Ecto neural progenitor cell (in vitro differentiated cells): ENCODE results near the gene AP2S1.
"Not testable (repeated sequence)": the region's sequence is repeated elsewhere in the genome, so short reads cannot be mapped to it uniquely, and the experiment has no call there.

Experiments used
- DNase-seq: peaks from one replicate; pipeline ENCODE4 v3.0.0-alpha.2; 2018; ENCODE audit warnings: low spot score

The AP2S1 gene

DNA sequence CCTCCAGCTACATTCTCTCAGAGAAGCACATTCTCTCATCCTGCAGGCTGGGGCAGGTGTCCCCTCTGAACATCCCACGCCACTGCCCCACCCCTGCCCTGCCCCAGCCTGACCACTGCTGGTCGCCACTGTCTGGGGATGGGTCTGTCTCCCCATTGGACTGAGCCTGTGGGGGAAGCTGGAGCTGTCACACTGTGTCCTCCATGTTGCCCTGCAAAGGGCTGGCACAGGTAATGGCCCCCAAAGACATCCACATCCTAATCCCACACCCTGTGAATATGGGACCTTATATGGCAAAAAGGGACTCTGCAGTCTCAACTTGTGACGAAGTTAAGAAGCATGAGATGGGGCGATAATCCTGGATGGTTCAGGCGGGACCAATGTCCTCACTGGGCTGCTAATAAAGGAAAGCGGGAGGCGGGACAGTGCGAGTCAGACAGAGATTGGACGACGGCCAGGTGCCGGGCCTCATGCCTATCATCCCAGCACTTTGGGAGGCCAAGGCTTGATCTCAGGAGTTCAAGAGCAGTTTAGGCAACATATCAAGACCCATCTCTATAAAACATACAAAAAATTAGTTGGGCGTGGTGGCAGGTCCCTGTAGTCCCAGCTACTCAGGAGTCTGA lies 9.1 kb downstream of the AP2S1 start:
- DNase-seq = no peak

DNA sequence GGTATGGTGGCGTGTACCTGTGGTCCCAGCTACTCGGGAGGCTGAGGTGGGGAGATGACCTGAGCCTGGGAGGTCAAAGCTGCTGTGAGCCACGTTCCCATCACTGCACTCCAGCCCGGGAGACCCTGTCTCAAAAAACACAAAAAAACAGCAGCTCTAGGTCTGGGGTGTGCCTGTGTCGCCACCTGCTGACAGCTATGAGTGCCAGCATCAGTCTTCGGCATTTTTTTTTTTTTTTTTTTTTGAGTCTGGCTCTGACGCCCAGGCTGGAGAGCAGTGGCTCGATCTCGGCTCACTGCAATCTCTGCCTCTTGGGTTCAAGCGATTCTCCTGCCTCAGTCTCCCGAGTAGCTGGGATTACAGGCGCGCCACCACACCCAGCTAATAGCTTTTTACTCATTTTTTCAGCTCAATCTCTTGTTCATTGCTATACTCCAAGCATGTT lies 10.1 kb downstream of the AP2S1 start:
- DNase-seq = peak; percentile 77

DNA sequence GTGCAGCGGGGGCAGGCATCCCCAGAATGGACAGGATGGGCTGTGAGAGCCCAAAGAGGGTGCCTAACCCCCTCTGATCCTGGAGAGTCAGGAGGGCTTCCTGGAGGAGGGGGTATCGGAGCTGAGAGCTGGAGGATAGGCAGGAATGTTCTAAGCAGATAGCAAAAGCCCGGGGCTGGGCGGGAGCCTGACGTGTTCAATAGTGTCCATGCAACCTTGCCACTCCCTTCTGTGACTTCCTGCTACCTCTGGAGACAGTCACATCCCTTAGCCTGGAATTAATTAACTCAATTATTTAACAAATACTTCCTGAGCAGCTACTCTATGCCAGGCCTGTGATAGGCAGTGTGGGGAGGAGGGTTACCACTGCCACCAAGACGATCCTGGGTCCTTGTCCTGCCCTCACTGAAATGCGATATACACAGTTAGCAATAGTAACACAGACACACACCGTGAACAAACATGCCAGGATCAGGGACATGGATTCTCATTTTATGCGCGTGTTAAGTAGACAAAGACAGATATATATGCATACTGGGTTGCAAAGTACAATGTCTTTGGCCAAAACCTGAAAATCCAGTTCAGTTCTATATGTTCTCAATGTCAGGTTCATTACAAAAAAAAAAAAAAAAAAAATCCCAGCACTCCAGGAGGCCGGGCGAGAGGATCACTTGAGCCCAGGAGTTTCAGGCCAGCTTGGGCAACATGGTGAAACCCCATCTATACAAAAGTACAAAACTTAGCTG lies 10.7 kb downstream of the AP2S1 start:
- no peak for DNase-seq

DNA sequence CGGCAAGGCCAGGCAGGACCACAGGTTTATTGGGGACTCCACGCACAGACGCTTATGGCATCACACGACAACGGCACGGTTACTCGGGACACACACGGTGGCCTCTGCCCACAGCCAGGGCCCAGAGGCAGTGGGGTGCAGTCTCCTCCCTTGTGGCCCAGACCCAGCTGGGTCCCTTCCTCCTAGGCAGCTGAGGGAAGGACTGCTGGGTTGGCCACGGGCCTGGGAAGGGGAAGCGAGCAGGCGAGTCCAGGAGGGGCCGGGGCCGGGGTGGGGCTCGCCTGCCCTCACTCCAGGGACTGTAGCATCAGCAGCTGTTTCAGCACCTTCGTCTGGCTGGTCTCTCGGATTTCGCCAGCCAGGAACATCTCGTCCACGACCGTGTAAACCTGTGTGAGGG lies 12.5 kb downstream of the AP2S1 start:
- DNase-seq = no peak

DNA sequence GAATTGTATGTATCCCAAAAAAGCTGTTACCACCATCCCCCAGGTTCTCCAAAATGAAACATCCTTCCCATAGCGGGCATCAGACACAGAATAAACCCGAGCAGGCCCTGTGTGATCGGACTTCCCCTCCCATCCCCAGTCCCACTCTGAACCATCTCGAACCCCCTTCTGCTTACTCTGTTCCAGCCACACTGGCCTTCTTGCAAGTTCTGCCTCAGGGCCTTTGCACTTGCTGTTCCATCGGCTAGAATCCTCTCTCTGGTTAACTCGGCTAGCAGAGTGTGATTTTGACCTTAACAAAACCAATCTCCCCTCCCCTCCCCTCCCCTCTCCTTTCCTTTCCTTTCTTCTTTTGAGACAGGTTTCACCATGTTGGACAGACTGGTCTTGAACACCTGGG lies 15.7 kb downstream of the AP2S1 start:
- DNase-seq = no peak

DNA sequence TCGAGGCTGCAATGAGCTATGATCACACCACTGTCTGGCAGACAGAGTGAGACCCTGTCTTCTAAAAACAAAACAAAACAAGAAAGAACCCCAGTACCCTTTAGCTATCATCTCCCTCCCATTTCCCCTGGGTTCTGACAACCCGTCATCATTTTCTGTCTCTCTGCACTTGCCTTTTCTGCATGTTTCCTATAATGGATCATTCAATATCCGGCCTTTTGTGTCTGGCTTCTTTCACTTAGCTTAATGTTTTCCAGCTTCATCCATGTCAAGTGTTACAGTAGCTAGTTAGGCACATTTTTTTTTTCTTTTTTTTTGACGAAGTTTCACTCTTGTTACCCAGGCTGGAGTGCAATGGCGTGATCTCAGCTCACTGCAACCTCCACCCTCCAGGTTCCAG lies 16.5 kb downstream of the AP2S1 start:
- DNase-seq = no peak

DNA sequence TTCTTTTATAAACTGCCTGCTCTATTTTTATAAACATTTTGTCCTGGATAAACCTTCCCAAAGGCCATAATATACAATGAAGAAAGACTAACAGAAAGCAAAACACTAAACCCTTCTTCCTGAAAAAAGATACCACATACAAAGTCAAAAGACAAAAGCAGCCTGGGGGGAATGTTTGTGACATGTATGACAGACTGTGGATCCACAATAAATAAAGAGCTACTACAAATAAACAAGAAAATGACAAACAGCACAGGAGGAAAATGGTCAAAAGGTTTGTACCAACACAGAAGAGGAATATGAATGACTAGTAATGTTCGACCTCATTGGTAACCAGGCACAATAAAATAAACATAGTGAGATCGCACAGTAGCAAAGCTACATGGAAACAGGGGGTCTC lies 19.8 kb downstream of the AP2S1 start:
- no peak for DNase-seq

DNA sequence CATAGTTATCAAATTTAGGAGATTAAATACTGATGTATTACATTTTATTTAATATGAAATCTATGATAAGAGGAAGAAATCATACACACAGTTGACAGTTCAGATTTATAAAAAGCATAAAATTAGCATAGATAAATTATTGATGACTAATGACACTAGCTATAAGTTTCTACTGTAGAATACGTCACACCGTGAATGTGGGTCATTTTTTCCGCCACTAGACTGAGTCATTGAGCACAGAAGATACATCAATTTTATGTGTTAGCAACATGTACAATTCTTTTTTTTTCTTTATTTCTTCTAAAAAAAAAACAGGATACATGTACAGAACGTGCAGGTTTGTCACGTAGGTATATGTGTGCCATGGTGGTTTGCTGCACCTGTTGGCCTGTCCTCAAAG lies 22.2 kb downstream of the AP2S1 start:
- no peak for DNase-seq

DNA sequence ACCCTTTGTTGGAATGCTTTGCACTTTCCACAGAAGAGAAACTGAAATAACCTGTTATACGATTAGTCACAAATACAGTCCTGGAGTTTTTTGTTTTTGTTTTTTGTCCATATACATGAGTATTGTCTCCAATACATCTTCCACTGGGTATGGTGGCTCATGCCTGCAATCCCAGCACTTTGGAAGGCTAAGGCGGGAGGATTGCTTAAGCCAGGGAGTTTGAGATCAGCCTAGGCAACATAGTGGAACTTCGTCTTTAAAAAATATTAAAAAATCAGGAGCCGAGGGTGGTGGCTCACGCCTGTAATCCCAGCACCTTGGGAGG lies 25.0 kb downstream of the AP2S1 start:
- no peak for DNase-seq

DNA sequence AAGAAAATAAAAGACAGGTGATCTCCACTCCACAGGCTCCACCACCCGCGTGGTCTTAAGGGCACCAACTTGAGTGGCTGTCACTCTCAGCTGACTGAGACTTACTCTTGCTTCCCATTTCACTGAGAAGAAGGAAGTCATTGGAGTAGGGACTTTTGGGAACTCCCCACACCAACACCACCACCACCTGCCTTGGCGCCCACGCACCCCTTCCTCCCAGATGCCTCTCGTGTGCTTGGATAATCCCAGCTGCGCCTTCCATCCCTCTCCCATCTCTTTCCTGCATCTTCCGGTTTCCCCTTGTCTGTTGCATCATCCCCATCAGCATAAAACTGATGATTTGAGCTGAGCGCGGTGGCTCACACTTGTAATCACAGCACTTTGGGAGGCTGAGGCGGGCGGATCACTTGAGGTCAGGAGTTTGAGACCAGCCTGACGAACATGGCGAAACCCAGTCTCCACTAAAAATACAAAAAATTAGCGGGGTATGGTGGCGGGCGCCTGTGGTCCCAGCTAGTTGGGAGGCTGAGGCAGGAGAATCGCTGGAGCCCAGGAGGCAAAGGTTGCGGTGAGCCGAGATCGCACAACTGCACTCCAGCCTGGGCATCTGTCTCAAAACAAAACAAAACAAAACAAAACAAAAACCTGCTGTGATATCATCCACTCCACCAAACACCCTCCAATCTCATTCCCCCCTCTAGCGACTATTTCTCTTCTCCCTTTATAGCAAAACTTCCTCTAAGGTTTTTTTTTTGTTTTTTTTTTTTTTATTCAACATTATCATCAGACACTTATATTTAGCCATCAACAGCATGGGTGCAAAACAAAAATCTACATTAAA lies 25.5 kb downstream of the AP2S1 start:
- DNase-seq = no peak

DNA sequence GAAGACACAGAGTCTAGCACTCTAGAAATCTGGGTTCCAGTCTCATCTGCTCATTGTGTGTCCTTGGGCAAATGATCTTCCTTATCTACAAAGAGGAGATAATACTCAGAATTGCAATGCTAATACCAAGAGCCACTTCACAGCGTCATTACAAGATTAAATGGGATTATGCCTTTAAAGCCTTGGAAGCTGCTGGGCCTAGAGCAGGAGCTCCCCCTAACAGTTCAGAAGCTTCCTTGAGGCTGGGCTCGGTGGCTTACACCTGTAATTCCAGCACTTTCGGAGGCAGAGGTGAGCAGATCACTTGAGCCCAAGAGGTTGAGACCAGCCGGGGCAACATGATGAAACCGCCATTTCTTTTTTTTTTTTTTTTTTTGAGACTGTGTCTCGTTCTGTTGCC lies 27.6 kb downstream of the AP2S1 start:
- DNase-seq = no peak

DNA sequence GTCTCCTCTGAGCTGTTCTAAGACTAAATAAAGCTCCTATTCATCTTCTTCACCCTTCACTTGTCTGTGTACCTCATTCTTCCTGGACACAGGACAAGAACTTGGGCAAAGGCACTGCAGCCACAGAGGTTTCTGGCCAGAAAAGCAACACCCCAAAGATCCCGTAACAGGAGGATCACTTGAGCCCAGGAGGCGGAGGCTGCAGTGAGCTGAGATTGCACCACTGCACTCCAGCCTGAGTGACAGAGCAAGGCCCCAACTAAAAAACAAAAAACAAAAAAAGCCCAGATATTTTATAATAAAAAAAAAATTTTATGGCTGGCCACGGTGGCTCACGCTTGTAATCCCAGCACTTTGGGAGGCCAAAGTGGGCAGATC lies 28.2 kb downstream of the AP2S1 start:
- DNase-seq = not testable (repeated sequence)

DNA sequence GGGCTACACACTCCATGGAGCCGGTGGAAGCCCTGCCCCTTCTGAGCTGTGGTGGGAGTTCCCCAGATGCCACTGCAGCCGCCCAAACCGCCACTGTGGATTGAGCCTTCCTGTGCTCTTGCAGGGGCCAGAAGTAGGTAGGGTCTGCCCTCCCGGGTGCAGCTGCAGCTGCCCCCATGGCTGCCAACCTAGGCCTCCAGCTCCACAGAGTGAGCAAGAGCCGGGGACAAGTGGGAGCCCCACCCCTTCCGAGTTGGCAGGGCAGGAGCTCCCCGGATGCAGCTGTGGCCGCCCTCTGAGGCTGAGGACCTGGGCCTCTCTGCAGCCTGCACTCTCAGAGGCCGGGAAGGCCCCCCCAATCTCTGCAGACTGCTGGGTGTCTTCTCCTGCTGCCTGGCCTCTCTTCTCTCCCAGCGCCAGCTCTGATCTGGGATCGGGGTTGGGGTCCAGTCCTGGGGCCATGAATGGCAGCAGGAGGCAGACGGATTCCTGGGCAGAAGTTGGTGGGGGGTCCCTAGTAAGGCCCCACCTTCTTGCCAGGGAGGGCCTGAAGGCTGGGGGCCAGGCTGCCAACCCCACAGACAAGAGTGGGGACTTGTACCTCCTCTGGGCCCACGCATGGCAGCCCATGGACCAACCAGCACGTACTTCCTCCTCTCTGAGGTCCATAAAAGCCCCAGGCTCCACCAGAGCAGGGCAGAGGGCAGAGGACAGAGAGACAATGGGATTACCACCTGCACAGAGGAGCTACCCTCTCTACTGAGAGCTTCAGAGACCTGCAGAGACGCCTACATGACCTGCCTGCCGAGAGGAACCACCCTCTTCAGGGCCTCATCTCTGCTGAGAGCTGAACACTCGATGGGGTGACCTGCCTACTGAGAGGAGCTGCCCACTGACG lies 28.9 kb downstream of the AP2S1 start:
- no peak for DNase-seq

DNA sequence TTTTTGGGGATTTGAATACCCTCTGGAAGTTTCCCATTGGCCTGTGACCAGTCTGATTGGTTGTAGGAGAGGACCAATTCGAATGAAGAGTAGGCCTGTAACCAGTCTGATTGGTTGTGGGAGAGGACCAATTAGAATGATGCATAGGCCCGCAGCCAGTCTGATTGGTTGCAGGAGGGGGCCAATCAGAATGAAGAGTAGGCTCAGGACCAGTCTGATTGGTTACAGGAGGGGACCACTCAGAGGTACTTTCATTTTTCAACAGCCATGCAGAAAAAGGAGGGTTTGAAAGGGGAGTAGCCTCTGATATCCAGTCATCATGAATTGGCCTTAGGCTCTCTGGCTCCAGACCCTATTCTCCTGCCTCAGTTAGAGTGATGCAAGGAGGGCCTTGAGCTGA lies 31.8 kb downstream of the AP2S1 start:
- DNase-seq = no peak

DNA sequence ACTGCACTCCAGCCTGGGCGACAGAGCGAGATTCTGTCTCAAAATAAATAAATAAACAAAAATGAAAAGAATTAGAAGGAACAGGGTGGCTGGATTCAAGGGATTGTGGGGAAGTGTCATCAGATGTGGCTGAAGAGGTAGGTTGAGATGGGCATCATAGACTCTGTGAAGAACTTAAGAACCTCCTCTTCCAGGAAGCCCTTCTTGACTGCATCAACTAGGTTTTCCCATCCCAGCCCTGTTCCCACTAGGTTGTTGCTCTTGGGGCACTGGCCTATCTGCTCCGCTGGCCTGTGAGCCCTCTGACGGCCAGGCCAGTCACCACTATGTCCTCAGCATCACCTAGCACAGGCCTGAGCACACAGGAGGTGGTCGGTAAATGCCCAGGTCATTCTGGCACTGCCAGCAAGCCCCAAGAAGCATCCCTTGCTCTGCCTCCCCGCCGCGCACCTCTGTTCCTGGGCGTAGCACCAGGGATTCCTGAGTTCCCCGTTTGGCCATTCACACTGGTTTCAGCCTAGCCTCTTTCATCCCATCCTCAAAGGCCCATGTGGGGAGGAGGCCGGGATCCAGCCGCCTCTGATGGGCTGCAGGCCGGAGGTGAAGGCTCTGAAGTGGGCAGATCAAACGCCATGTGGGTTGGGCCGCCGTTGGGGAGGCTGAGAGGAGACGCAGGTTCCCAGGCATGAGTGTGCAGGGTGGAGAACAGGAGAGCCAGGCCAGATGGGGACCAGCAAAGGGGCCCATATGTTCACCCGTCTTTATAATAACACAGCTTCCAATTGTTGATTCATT lies 34.6 kb downstream of the AP2S1 start:
- no peak for DNase-seq

DNA sequence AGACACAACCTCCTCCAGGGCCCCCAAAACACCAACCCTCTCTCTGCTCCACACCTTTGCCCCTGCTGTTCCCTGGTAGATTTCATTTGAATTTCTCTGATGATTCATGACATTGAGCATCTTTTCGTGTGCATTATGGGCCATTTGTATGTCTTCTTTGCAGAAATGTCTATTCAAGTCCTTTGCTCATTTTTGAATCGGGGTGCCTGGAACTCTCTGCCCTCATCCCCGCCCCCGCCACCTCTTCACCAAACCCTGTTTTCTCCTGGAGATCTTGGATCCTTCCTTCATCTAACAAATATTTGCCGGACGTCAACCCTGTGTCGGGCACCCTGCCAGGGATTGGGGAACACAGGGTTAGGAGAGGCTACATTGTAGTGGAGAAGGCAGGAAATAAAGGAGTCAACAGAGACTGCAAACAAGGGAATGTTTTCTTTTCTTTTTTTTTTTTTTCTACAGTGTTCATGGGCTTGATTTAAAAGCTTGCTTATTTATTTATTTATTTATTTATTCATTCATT lies 36.7 kb downstream of the AP2S1 start:
- DNase-seq = no peak

DNA sequence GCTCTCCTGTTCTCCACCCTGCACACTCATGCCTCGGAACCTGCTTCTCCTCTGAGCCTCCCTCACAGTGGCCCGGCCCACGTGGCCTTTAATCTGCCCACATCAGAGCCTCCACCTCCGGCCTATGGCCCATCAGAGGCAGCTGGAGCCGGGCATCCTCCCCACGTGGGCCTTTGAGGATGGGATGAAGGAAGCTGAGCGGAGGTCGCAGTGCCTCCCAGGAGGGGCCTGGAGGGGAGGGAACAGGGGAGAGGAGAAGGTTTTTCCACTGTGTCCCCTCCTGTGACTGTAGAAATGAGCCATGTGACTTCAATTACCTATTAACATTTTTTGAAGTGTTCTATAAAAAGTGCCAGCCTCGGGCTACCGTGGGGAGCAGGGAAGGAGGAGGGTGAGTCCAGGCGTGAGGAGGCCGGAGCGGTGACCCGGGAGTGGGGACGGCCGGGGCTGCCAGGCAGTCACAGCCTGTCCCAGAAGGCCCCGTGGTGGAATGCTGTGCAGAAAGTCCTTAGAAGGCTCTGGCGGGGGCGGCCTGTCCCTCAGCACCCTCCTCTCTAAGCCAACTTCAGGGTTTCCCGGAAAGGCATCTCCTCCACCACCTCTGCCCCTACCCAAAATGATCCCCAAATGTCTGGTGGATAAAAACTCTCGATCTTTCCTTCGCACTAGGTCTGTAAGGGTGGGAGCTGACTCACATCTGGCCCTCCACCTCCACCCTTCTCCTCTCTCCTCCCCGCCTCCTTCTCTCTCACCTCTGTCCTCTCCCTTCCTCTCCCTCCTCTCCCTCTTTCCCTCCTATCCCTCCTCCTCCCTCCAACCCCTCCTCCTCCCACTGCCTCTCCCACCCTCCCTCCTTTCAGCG lies 37.4 kb downstream of the AP2S1 start:
- no peak for DNase-seq

DNA sequence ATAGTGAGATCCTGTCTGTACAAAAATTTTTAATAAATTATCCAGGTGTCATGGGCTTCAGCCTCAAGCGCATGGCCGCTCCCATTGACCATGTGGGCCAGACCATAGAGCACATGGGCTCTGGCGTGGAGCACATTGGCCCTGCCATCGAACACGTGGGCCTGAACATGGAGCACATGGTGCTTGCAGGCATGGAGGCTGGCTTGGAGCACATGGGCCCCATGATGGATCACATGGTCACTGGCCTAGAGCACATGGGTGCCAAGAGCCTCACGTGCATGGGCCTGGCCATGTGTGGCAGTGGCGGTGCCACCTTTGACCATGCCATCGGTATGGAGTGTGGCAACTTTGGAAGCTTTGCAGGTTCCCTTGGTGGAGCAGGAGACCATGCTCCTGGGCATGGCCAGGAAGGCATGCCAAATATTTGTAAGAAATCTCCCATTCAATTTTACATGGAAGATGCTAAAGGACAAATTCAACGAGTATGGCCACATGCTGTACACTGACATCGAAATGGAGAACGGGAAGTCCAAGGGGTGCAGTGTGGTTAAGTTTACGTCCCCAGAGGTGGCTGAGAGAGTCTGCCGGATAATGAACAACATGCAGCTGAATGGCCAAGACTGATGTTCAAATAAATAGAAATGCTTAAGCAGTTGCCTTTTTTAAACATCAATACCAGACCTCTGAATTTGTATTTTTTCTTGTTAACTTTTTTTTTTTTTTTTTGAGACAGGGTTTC lies 40.9 kb downstream of the AP2S1 start:
- no peak for DNase-seq

DNA sequence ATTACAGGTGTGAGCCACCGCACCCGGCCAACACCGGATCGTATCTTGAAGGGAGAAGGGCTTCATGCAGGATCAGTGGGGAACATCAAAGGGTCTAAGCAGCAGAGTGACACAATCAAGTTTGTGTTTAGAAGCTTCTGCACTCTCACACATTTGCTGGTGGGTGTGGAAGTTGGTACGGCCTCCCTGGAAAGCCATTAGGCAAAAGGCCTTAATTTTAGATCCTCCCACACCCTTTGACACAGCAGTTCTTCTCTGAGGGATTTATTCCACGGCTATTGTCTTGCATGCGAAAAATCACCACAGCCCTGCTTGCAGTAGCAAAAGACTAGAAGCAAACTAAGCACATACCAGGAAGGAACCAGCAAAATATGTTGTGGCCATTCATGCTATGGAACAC lies 44.0 kb downstream of the AP2S1 start:
- DNase-seq = no peak
